ENCODE measurements around the gene SNPH.

- TF ChIP-seq CTCF (conservative IDR thresholded peaks at IDR 0.05; ENCODE audit: low read depth, low read length) (no peak), EZH2 (IDR thresholded peaks at IDR 0.05; ENCODE audit: borderline replicate concordance, low read depth, low read length, poor library complexity, severe bottlenecking) (no peak)
Measured at GRCh38 chr20:1320016-1320415, 53.9 kb downstream of the SNPH start.

Measured in A673 (cell line).